DMS 273 (cell line): Measurements from ENCODE around the gene SRSF11.
A peak's percentile ranks its signal among the peaks of the same experiment; 100 is the strongest.

Experiments used
- DNase-seq: peaks from one replicate; lab custom pipeline; 2025; ENCODE audit not compliant: unreplicated experiment; lab: John Stamatoyannopoulos, UW

The SRSF11 gene

DNA sequence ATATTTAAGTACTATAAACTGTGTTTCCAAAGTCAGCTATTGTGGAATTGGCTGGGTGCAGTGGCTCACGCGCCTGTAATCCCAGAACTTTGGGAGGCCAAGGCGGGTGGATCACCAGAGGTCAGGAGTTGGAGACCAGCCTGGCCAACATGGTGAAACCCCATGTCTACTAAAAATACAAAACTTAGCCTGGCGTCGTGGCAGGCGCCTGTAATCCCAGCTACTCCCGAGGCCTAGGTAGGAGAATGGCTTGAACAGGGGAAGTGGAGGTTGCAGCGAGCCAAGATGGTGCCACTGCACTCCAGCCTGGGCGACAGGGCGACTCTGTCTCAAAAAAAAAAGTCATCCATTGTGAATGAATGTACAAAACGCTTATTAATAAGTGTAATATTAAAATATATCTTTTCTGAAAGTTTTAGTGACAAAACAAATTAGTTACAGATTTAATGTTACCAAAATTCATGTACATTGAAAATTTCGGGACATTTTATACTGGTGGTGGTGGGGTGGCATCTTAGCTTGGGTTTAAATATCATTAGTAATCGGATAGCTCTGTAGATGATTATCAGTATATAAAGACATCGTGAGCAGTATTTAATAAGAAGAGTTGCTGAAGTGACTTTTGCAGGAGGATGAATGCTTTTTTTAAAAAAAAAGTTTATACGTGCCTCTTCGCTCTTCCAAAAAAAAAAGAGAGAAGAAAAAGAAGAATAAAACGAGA, 503 bp upstream of the SRSF11 start:
- peak; percentile 27 for DNase-seq

- DNase-seq, result no peak
These were observed 1.6 kb downstream of the SRSF11 start for GRCh38 chr1:70222716-70223235.

DNA sequence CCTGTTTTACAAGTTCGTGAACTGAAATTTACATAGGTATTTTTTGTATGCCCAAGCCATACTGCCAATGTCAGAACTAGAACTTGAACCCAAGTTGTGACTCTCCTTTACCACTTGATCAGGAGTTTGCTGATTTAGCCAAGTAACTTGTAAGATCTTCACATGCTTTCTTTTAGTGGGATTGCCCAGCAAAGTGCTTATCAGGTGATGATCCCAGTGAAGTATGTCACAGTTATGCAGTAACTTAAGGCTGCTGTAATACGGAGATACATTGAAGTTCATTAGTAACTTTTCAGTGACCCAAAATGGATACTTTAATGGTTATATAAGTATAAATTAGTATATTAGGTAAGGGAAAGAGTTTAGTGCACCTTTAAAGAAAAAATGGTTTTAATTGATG, 3.8 kb downstream of the SRSF11 start:
- no peak for DNase-seq

DNA sequence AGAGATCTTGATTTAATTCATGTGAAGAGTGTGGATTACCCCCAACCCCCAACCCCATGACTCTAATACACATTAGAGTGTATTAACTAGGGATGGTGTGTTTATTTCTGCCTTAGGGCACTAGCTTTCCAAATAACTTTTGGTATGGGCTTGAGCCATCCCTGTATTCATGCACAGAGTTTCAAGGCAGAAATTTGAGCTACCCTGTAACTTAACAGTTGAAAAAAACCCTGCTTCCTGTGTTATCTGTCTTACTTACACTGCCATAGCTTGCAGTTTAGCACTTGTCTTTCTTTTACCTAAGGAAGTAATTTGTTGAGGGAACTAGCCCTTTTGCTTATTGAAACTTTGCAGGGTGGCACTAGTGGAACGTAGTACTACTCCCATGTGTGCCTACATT, 6.3 kb downstream of the SRSF11 start:
- no peak for DNase-seq

DNA sequence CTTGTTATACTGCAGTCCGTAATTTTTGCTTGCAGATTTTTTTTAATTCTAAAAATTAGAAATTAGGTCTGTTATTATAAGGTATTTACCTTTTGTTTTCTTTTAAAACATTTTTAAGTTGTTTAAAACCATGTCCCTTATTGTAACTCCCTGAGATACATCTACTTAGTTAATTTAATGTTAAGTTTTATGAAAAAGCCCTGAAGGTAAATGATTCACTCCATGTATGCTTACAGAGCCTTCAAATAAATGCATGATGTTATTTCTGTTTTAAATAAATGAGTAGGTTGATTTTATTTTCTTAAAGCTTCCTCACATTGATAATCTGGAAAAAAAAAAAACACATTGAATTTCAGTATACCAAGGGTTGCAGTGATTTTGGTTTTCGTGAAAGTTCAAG, 7.5 kb downstream of the SRSF11 start:
- DNase-seq, result no peak

GRCh38 chr1:70231475-70231874, 10.3 kb downstream of the SRSF11 start:
- DNase-seq, result no peak

DNA sequence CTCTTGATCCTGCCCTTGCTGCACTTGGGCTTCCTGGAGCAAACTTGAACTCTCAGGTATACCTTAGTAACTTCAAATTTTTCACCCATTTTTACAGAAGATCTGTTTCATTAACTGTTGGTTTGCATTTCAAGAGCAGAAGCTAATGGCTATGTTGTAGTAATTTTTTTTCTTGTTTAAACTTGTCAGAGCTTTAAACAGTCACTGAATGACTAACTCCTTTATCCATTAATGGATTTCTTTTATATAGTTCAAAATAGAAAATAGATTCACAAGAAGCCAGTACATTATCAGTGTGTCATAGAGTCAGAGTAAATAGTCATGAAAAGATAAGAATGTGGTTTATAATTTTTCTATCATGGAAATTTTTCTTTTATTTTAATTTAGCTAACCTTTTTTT, 13.6 kb downstream of the SRSF11 start:
- DNase-seq, result no peak

DNA sequence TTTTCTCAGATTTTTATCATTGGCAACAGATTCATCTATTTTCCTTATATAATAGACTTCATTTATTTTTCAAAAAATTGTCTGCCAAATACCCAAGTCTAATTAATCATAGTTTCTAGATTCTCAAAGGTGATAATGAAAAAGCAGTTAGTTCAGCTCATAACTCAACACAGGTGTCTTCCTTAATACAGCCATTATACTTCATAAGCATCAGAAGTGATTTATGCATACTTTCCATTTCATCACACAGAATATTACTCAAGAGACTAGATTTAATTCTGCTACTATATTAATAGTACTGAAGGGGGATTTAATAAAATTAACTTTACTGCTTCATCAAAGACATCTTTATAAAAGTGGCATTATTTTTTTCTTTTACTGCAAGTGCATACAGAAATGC, 18.8 kb downstream of the SRSF11 start:
- no peak for DNase-seq

- DNase-seq, result no peak
These were observed 25.9 kb downstream of the SRSF11 start for GRCh38 chr1:70247122-70247521.

DNA sequence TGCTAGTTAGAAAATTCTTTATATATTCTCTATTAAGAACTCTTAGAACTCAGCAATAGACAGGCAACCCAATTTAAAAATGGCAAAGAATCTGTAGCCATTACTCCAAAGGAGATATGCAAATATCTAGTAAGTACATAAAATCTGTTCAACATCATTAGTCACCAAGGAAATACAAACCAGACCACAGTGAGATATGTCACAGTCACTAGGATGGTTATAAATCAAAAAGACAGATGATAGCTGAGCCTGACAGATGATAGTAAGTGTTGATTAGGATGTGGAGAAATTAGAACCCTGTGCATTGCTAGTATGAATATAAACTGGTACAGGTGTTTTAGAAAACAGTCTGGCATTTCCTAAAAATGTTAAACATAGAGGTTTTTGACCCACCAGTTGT, 26.6 kb downstream of the SRSF11 start:
- DNase-seq, result no peak

DNA sequence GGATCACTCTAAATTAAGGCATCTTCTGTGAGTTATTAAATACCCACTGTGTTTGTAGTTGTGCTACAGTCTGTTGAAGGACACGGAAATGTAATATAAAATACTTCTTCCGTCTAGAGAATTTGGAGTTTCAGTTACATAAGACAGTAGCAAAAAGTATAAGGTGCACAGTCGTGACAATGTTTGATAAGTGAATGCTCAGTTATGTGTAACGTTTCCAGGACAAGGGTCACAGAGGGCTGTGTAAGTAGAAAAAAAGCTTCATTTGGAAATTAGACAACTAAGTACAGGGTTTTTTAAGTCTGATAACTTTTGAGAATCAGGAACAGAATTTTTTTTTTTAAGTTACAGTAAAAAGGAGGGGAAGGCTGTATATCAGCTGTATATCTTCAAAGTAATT, 27.5 kb downstream of the SRSF11 start:
- DNase-seq, result no peak

DNA sequence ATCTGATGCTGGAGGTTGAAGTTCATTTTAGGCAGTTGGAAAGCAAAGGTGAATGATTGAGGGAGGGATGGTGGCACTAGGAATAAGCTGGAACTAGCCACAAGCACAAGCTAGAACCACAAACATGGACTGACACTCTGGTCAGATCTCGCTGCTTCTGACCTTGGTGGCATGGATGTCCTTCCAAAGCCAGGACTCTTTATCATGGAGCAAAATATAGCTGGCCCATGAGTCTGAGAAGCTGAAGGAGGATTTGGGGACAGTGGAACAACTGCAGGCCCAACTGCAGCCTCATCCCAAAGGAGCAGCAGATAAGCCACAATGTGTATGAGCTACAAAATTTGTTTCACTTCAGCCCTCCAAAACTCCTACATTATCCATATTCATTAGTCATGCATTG, 35.5 kb downstream of the SRSF11 start:
- no peak for DNase-seq

DNA sequence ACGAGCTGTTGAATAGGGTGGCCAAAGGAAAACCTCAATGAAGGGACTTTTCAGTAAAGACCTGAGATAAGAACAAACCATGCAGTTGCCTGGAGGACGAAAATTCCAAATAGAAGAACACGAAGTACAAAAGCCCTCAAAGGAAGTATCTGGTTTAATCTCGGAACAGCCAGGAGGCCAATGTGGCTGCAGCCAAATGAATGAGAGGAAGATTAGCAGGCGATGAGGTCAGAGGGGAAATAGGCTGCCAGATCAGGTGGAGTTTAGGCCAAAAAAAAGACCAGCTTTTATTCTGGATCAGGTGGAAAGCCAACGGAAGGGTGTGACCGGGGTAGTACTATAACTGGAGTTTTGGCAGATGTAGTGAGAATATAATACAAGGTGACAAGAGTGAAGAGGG, 43.7 kb downstream of the SRSF11 start:
- no peak for DNase-seq

- no peak for DNase-seq
These were observed 44.8 kb downstream of the SRSF11 start for GRCh38 chr1:70265946-70266345.

- no peak for DNase-seq
These were observed 56.7 kb downstream of the SRSF11 start for GRCh38 chr1:70277875-70278274.

DNA sequence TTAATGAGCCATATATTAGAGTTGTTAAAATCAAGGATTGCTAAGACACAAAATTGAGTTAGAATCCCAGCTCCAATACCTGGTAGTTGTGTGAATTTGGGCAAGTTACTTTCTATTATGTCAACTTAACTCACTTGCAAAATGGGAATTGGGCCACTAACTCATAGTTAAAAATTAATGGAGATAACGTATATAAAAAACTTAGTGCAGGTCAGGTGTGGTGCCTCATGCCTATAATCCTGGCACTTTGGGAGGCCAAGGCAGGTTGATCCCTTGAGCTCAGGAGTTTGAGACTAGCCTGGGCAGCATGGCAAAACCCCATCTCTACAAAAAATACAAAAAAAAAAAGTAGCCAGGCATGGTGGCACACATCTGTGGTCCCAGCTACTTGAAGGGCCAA, 57.5 kb downstream of the SRSF11 start:
- no peak for DNase-seq

DNA sequence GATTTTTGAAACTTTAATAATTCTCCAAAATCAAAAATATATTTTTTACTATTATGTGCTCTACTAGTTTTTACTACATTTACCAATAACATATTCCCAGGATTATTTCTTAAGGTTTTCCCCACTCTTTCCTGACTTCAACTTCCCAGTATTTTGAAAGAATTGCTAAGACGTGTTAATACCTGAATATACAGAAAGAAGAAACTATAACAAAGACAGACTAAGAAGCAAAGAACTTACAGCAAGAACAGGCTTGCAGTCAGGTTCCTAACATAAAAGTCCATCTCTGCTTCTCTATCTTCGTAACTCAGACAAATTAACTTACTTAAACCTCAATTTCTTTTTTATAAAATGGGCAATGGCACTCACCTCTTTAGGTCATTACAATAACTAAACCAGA, 63.2 kb downstream of the SRSF11 start:
- no peak for DNase-seq

GRCh38 chr1:70286453-70286852, 65.3 kb downstream of the SRSF11 start:
- DNase-seq, result no peak

DNA sequence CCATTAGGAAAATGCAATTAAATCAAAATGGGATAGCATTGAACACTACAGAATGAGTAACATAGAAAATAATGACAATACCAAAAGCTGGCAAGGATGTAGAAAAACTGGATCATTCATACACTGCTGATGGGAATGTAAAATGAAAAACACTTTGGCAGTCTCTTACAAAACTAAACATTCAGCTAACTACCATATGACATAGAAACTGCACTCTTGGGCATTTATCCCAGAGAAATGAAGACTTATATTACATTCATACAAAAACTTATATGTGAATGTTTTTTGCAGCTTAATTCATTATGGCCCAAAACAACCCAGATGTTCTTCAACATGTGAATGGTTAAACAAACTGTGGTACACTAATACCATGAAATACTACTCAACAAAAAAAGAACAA, 67.0 kb downstream of the SRSF11 start:
- no peak for DNase-seq

DNA sequence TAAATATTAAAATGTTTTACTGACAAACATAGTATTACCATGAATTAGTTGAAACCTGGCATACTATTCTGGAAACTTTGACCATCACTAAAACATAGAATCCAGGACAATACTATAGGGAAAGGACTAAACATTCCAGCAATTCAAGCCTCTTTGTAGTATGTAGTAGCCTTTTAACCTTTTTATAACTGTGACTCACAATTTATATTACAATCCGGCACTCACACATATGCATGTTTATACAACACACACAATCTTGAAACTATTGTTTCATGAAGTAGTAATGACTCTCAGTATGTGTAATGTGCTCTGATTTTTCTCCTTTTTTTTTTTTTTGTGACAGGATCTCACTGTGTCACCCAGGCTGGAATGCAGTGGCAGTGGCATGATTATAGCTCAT, 69.0 kb downstream of the SRSF11 start:
- no peak for DNase-seq

GRCh38 chr1:70293186-70293843, 72.1 kb downstream of the SRSF11 start:
- no peak for DNase-seq

GRCh38 chr1:70295749-70296148, 74.6 kb downstream of the SRSF11 start:
- no peak for DNase-seq

DNA sequence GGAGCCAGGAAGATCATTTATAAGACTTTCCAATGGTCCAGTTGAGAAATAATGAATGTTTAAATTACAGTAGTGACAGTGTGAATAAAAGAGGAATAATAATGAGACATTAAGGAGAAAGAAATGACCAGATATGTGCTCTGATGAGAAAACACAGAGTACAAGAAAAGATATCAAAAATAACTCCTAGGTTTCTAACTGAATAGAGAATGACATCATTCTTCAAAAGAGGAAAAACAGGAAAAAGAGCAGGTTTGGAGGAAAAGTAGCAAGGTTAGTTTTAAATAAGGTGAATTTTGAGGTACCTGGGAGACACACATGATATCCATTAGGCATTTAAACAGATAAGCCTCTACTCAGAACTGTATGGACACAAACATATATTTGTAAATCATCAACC, 78.3 kb downstream of the SRSF11 start:
- no peak for DNase-seq
